HCT116 (cell line): ENCODE measurements around the gene MTARC2. TPM values are rescaled to one million over a fixed set of nuclear protein-coding genes. Genes with fewer than 3 reads are reported as not detected.

Experiments
- ATAC-seq: fragments of 200-7000 bp; cut with Tn5 transposase; 2 replicates; pipeline ENCODE4 v1.9.1; 2020; ENCODE audit warnings: mild to moderate bottlenecking, moderate library complexity
- BruUV-seq: library from RNA; stranded (reverse); fragments of 400-500 nt; replicated peaks from 2 replicates; lab custom pipeline; 2021; lab: Mats Ljungman, UMichigan
- CTCF ChIA-PET: fragments of 300-600 bp; sonication (Branson Sonifier 250); formaldehyde crosslinking; loops from one replicate; lab custom pipeline; 2021; ENCODE audit warnings: antibody characterized with exemption; lab: Charles Lee
- POLR2A ChIA-PET: fragments of 300-600, 350-600 bp; sonication (Branson Sonifier 250); formaldehyde crosslinking; loops from one replicate; lab custom pipeline; 2021; ENCODE audit warnings: antibody characterized with exemption; lab: Charles Lee
- RAD21 ChIA-PET, 2 experiments: fragments of 300-600 bp; sonication (Branson Sonifier 250); formaldehyde crosslinking; loops; one replicate each; lab custom pipeline; 2023; ENCODE audit warnings: low total read pairs in 2 of 2; ENCODE audit not compliant: uncharacterized antibody in 2 of 2, unreplicated experiment in 2 of 2, low non-redundant PET in 1 of 2; lab: Charles Lee
- DNase-seq: peaks from one replicate; pipeline ENCODE4 v3.0.0-alpha.2; 2010; ENCODE audit warnings: low read depth, low spot score
- H2AFZ ChIP-seq: fragments of 200-600 bp; shearing (Covaris generic), sonication (generic); 2 replicates; pipeline ENCODE4 v1.6.1; 2017; ENCODE audit warnings: low read depth, mixed run types, mixed read lengths, antibody characterized with exemption, low read length; ENCODE audit not compliant: poor library complexity, severe bottlenecking
- H3K27ac ChIP-seq: 2 replicates; pipeline ENCODE4 v1.5.1; 2012; ENCODE audit warnings: low read depth, low read length
- H3K27me3 ChIP-seq: fragments of 200-600 bp; sonication (generic); 2 replicates; pipeline ENCODE4 v1.6.1; 2016; ENCODE audit warnings: mixed run types, low read length, mixed read lengths; ENCODE audit not compliant: insufficient read depth
- H3K36me3 ChIP-seq, 2 experiments: fragments of 200-500 bp in 1 of 2; fragments of 200-600 bp in 1 of 2; sonication (Bioruptor generic) in 1 of 2; sonication (generic) in 1 of 2; 2 replicates each; pipeline versions ENCODE4 v1.5.1 to v1.6.1; 2014 to 2016; ENCODE audit warnings: low read length in 2 of 2, inconsistent platforms in 1 of 2, mixed read lengths in 1 of 2, mixed run types in 1 of 2; ENCODE audit not compliant: insufficient read depth in 2 of 2, control insufficient read depth in 1 of 2
- H3K4me1 ChIP-seq, 2 experiments: fragments of 200-600 bp in 1 of 2; sonication (generic) in 1 of 2; 2 replicates each; pipeline versions ENCODE4 v1.5.1 to v1.6.1; 2012 to 2017; ENCODE audit warnings: low read length in 2 of 2, inconsistent platforms in 1 of 2, mild to moderate bottlenecking in 1 of 2, mixed read lengths in 1 of 2, mixed run types in 1 of 2, moderate library complexity in 1 of 2; ENCODE audit not compliant: insufficient read depth in 2 of 2, control insufficient read depth in 1 of 2
- H3K4me2 ChIP-seq: fragments of 200-600 bp; sonication (generic); 2 replicates; pipeline ENCODE4 v1.6.1; 2017; ENCODE audit warnings: mixed run types, low read length, mixed read lengths
- H3K4me3 ChIP-seq, 2 experiments: fragments of 200-600 bp in 1 of 2; sonication (generic) in 1 of 2; replicated peaks in 1 of 2; 2 replicates each; pipeline ENCODE4 v1.5.1; 2011 to 2016; ENCODE audit warnings: low read length in 2 of 2, control low read depth in 1 of 2, low read depth in 1 of 2, mild to moderate bottlenecking in 1 of 2, mixed read lengths in 1 of 2, mixed run types in 1 of 2
- H3K79me2 ChIP-seq: fragments of 200-600 bp; sonication (generic); 2 replicates; pipeline ENCODE4 v1.6.1; 2017; ENCODE audit warnings: mild to moderate bottlenecking, mixed run types, low read length, moderate library complexity, mixed read lengths; ENCODE audit not compliant: insufficient read depth
- H3K9ac ChIP-seq: fragments of 200-600 bp; sonication (generic); 2 replicates; pipeline ENCODE4 v1.6.1; 2016; ENCODE audit warnings: low read length, mixed read lengths
- H3K9me2 ChIP-seq: fragments of 200-600 bp; sonication (generic), shearing (Covaris generic); 2 replicates; pipeline ENCODE4 v1.6.1; 2017; ENCODE audit warnings: mixed run types, mild to moderate bottlenecking, moderate library complexity; ENCODE audit not compliant: insufficient read depth
- H3K9me3 ChIP-seq, 2 experiments: fragments of 200-500 bp in 1 of 2; fragments of 200-600 bp in 1 of 2; sonication (Bioruptor generic) in 1 of 2; sonication (generic) in 1 of 2; 2 replicates each; pipeline ENCODE4 v1.6.1; 2014 to 2017; ENCODE audit warnings: low read length in 2 of 2, mixed read lengths in 2 of 2, inconsistent platforms in 1 of 2, low read depth in 1 of 2, mild to moderate bottlenecking in 1 of 2, mixed run types in 1 of 2, moderate library complexity in 1 of 2; ENCODE audit not compliant: control insufficient read depth in 1 of 2, insufficient read depth in 1 of 2
- H4K20me1 ChIP-seq: fragments of 200-600 bp; sonication (generic), shearing (Covaris generic); 2 replicates; pipeline ENCODE4 v1.6.1; 2017; ENCODE audit warnings: mixed run types, mild to moderate bottlenecking, moderate library complexity; ENCODE audit not compliant: insufficient read depth
- EGR1 ChIP-seq: IDR thresholded peaks from 2 replicates; pipeline ENCODE4 v1.6.1; 2012; ENCODE audit warnings: low read depth
- EZH2 ChIP-seq: fragments of 200-600 bp; sonication (generic); IDR thresholded peaks from 2 replicates; pipeline ENCODE4 v1.6.1; 2017; ENCODE audit warnings: antibody characterized with exemption, mixed run types
- RAD21 ChIP-seq: IDR thresholded peaks from 2 replicates; pipeline ENCODE4 v1.6.1; 2012; ENCODE audit warnings: low read depth, mild to moderate bottlenecking
- REST ChIP-seq: IDR thresholded peaks from 2 replicates; pipeline ENCODE4 v1.6.1; 2012; ENCODE audit warnings: low read depth
- SP1 ChIP-seq: IDR thresholded peaks from 2 replicates; pipeline ENCODE4 v1.6.1; 2012; ENCODE audit warnings: low read depth
- intact Hi-C: fragments of 100-400 bp; cut with micrococcal nuclease; formaldehyde crosslinking; loops from 2 replicates; pipeline ENCODE4 v1.10.0; 2022
- total RNA-seq: library from RNA; stranded (reverse); gene quantifications from one replicate; pipeline ENCODE4 v1.2.1, GENCODE V29; 2021; ENCODE audit not compliant: unreplicated experiment
- TF ChIP-seq, protein P1 (sequence below): IDR thresholded peaks from 2 replicates; pipeline ENCODE4 v1.6.1; 2012

The MTARC2 gene
- total RNA-seq, 1 experiment from 2014 or later, result 16.6 TPM

DNA sequence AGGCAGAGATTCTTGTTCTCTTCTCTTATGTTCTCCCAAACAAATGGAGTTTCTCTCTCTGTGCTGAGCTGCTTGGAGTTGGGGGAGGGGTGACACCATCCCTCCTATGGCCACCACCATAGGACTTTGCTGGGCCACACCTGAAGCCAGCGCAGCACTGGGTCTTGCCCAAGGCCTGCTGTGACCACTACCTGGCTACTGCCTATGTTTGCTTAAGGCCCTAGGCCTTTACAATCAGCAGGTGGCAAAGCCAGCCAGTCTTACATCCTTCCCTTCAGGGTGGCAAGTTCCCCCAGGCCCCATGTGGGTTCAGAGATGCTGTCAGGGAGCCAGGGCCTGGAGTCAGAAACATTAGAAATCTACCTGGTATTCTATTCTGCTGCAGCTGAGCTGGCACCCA is 6.3 kb upstream of the MTARC2 start (continued):
- TF ChIP-seq SP1, result no peak
- TF ChIP-seq, protein P1, sequence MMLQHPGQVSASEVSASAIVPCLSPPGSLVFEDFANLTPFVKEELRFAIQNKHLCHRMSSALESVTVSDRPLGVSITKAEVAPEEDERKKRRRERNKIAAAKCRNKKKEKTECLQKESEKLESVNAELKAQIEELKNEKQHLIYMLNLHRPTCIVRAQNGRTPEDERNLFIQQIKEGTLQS, result no peak

- Histone ChIP-seq H3K79me2 (no peaks in the 10 kb centered on the region), H3K9ac (no peak overlapping the region), H3K4me2 (no peak overlapping the region), H3K36me3 (no peaks in the 10 kb centered on the region), H2AFZ (no peak overlapping the region), H3K27me3 (no peaks in the 10 kb centered on the region), H4K20me1 (no peaks in the 10 kb centered on the region), H3K4me1 (peaks cover 4 to 6% of the 10 kb centered on the region in 2 experiments; a peak in 3 of 4 replicates), H3K4me3 (no peak overlapping the region), H3K9me2 (peaks cover 3% of the 10 kb centered on the region; the same call in 1 of the 2 replicates), H3K27ac (no peak overlapping the region), H3K9me3 (no peaks in the 10 kb centered on the region)
- ATAC-seq (no peak), DNase-seq (no peak)
- TF ChIP-seq EZH2 (no peak), EGR1 (no peak)
- intact Hi-C loops, result no loop called here
- CTCF ChIA-PET, result interaction anchor here (2.4 kb wide), 1 partner anchor 9 kb away, joined by 9 read pairs; no protein-coding TSS in a partner anchor
- BruUV-seq, result no TSS peak
- RAD21 ChIA-PET, result no interaction called here
- POLR2A ChIA-PET, result no interaction called here
Observed at GRCh38 chr1:220742520-220742919, 5.6 kb upstream of the MTARC2 start.

DNA sequence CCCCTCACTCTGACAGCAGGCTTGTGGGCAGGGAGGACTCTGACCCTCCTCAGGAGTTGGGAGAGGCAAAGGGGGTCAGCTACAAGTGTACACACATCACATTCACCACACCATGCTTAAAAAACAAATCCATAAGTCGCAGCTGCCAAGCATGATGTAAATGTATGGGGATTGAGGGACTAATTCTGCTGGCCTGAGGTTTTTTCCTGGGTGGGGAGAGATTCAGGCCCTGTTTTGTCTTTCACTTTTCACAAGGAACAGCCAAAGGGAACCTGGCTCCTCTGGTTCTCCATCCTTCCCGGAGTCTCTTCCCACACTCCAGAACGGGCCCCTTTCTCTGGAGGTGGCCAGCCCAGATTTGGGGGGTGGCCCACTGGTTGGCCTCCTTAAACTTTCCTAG is 1.3 kb upstream of the MTARC2 start:
- Histone ChIP-seq H3K79me2 (peaks cover 34% of the 10 kb centered on the region), H3K9me3 (no peaks in the 10 kb centered on the region), H3K9me2 (no peaks in the 10 kb centered on the region), H2AFZ (no peak overlapping the region), H3K27me3 (no peaks in the 10 kb centered on the region), H3K9ac (no peak overlapping the region), H3K4me2 (peak overlapping the region; percentile 81), H3K27ac (no peak overlapping the region), H3K36me3 (no peaks in the 10 kb centered on the region), H3K4me3 (no peak overlapping the region; a peak in 1 of 4 replicates), H3K4me1 (peaks cover 6 to 16% of the 10 kb centered on the region in 2 experiments; a peak in 3 of 4 replicates), H4K20me1 (no peaks in the 10 kb centered on the region)
- DNase-seq (no peak), ATAC-seq (no peak)
- intact Hi-C loops, result no loop called here
- no TSS peak for BruUV-seq
- TF ChIP-seq EZH2 (no peak), RAD21 (no peak), REST (no peak)
- CTCF ChIA-PET, result interaction anchor here (0.7 to 2.6 kb wide), 3 partner anchors 13 to 466 kb away, joined by 3 to 16 read pairs (median 8); no protein-coding TSS in a partner anchor
- POLR2A ChIA-PET, result interaction anchor here (1.1 to 1.6 kb wide), 2 partner anchors 14 kb away, joined by 3 to 10 read pairs; no protein-coding TSS in a partner anchor
- RAD21 ChIA-PET, result no interaction called here
